Calu3 (cell line): ENCODE results near the gene SLC1A7. TPM values are rescaled to one million over a fixed set of nuclear protein-coding genes. Genes with fewer than 3 reads are reported as not detected.

Source experiments
- BruUV-seq: library from RNA; stranded (reverse); fragments of 400-500 nt; replicated peaks from 2 replicates; lab custom pipeline; 2021; lab: Mats Ljungman, UMichigan
- CTCF ChIA-PET: fragments of 300-600 bp; sonication (Branson Sonifier 250); formaldehyde crosslinking; loops from one replicate; lab custom pipeline; 2022; ENCODE audit warnings: antibody characterized with exemption; lab: Charles Lee
- DNase-seq: peaks from one replicate; pipeline ENCODE4 v3.0.0; 2022
- H3K27ac Mint-ChIP-seq: one replicate; pipeline ENCODE4 v1.8.0; 2022; ENCODE audit warnings: mixed read lengths; ENCODE audit not compliant: unreplicated experiment
- H3K27me3 Mint-ChIP-seq: one replicate; pipeline ENCODE4 v1.8.0; 2022; ENCODE audit warnings: mixed read lengths; ENCODE audit not compliant: unreplicated experiment
- H3K36me3 Mint-ChIP-seq: one replicate; pipeline ENCODE4 v1.8.0; 2022; ENCODE audit warnings: mild to moderate bottlenecking, moderate library complexity, mixed read lengths; ENCODE audit not compliant: insufficient read depth, unreplicated experiment
- H3K4me1 Mint-ChIP-seq: one replicate; pipeline ENCODE4 v1.8.0; 2022; ENCODE audit warnings: mild to moderate bottlenecking, low read depth, mixed read lengths; ENCODE audit not compliant: unreplicated experiment
- H3K4me3 Mint-ChIP-seq: one replicate; pipeline ENCODE4 v1.8.0; 2022; ENCODE audit warnings: mild to moderate bottlenecking, low read depth, moderate library complexity, mixed read lengths; ENCODE audit not compliant: unreplicated experiment
- H3K9me3 Mint-ChIP-seq: one replicate; pipeline ENCODE4 v1.8.0; 2022; ENCODE audit warnings: low read depth, mixed read lengths; ENCODE audit not compliant: unreplicated experiment
- intact Hi-C: fragments of 100-400 bp; cut with micrococcal nuclease; formaldehyde crosslinking; loops from one replicate; pipeline ENCODE4 v1.10.0; 2022; ENCODE audit not compliant: unreplicated experiment
- total RNA-seq: library from RNA; stranded (reverse); gene quantifications from 2 replicates; pipeline ENCODE4 v1.2.3, GENCODE V29; 2022
- TF ChIP-seq, protein P1 (sequence below): fragments of 200-600 bp; IDR thresholded peaks from one replicate; pipeline ENCODE4 v1.8.0; 2022; ENCODE audit warnings: antibody characterized with exemption; ENCODE audit not compliant: unreplicated experiment

SLC1A7 gene
- total RNA-seq, 1 experiment from 2014 or later = not detected

DNA sequence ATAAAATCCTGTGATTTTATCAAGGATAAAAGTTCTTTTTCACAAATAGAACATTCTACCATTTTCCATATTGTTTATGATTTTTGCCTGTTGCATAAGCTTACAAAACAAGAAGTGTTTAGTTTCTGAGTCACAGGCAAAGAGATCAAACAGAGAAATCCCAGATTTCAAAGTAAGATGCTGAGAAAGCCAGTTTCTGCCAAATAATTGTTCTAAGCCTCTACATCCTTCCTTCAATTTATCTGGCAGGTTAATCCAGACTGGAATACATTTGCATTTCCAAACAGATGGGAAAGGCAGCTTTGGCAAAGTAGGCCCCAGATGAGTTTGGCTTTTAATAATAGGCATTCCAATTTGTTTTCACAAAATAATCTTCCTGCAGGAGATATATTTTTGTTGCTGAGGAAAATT, 2.5 kb downstream of the SLC1A7 start:
- H3K9me3 Mint-ChIP-seq = peaks cover 8% of the 10 kb centered on the region

GRCh38 chr1:53138991-53139884, 3.2 kb downstream of the SLC1A7 start:
- peaks cover 3% of the 10 kb centered on the region for H3K36me3 Mint-ChIP-seq
- CTCF ChIA-PET = no interaction called here
- H3K27ac Mint-ChIP-seq = no peak overlapping the region
- H3K9me3 Mint-ChIP-seq = peaks cover 8% of the 10 kb centered on the region
- DNase-seq = no peak
- no peak overlapping the region for H3K4me3 Mint-ChIP-seq
- TF ChIP-seq, protein P1, sequence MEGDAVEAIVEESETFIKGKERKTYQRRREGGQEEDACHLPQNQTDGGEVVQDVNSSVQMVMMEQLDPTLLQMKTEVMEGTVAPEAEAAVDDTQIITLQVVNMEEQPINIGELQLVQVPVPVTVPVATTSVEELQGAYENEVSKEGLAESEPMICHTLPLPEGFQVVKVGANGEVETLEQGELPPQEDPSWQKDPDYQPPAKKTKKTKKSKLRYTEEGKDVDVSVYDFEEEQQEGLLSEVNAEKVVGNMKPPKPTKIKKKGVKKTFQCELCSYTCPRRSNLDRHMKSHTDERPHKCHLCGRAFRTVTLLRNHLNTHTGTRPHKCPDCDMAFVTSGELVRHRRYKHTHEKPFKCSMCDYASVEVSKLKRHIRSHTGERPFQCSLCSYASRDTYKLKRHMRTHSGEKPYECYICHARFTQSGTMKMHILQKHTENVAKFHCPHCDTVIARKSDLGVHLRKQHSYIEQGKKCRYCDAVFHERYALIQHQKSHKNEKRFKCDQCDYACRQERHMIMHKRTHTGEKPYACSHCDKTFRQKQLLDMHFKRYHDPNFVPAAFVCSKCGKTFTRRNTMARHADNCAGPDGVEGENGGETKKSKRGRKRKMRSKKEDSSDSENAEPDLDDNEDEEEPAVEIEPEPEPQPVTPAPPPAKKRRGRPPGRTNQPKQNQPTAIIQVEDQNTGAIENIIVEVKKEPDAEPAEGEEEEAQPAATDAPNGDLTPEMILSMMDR = no peak
- H3K4me1 Mint-ChIP-seq = peaks cover 1% of the 10 kb centered on the region
- H3K27me3 Mint-ChIP-seq = no peaks in the 10 kb centered on the region
- BruUV-seq = no TSS peak
- intact Hi-C loops = no loop called here

More for the DNA sequence above, 2.5 kb downstream of the SLC1A7 start:
- Mint-ChIP-seq H3K27ac (no peak overlapping the region), H3K27me3 (no peaks in the 10 kb centered on the region), H3K4me3 (no peak overlapping the region), H3K36me3 (peaks cover 3% of the 10 kb centered on the region), H3K4me1 (peaks cover 8% of the 10 kb centered on the region)
- intact Hi-C loops = no loop called here
- CTCF ChIA-PET = no interaction called here
- no TSS peak for BruUV-seq
- TF ChIP-seq, protein P1 = no peak
- DNase-seq = no peak

- no peaks in the 10 kb centered on the region for H3K4me1 Mint-ChIP-seq
- peaks cover 8% of the 10 kb centered on the region for H3K9me3 Mint-ChIP-seq
- H3K27me3 Mint-ChIP-seq = no peaks in the 10 kb centered on the region
- DNase-seq = no peak
- peaks cover 3% of the 10 kb centered on the region for H3K36me3 Mint-ChIP-seq
- CTCF ChIA-PET = interaction anchor here (0.6 to 0.7 kb wide), 3 partner anchors 10 to 217 kb away, joined by 3 to 4 read pairs (median 4); no protein-coding TSS in a partner anchor
- H3K27ac Mint-ChIP-seq = peak overlapping the region; percentile 5
- TF ChIP-seq, protein P1 = no peak
- intact Hi-C loops = no loop called here
- H3K4me3 Mint-ChIP-seq = no peak overlapping the region
- BruUV-seq = no TSS peak
These were observed 4.7 kb downstream of the SLC1A7 start for GRCh38 chr1:53137729-53138128.

- no peak for DNase-seq
- Mint-ChIP-seq H3K36me3 (no peaks in the 10 kb centered on the region), H3K27ac (no peak overlapping the region), H3K4me1 (no peaks in the 10 kb centered on the region), H3K9me3 (peaks cover 8% of the 10 kb centered on the region), H3K4me3 (no peak overlapping the region), H3K27me3 (peaks cover 16% of the 10 kb centered on the region)
- BruUV-seq = no TSS peak
- intact Hi-C loops = no loop called here
- CTCF ChIA-PET = interaction anchor here (0.8 kb wide), 1 partner anchor 1334 kb away, joined by 3 read pairs; no protein-coding TSS in a partner anchor
- TF ChIP-seq, protein P1 = no peak
These were observed 6.7 kb downstream of the SLC1A7 start for GRCh38 chr1:53135735-53136114.
